Activated CD4-positive, alpha-beta T cell treated with anti-CD3 and anti-CD28 coated beads, Interleukin-2, amount 10 ng/mL, durations not matched to agents 7 days and 5 days (primary cell): ENCODE measurements around the gene ESRRB. TPM values are rescaled to one million over a fixed set of nuclear protein-coding genes. Genes with fewer than 3 reads are reported as not detected.
"Not testable (repeated sequence)": the region's sequence is repeated elsewhere in the genome, so short reads cannot be mapped to it uniquely, and the experiment has no call there.

Experiments used
- CTCF ChIA-PET: fragments of 350-600 bp; sonication (Branson Sonifier 250); formaldehyde crosslinking; loops from one replicate; lab custom pipeline; 2021; ENCODE audit warnings: antibody characterized with exemption; lab: Charles Lee
- POLR2A ChIA-PET: fragments of 350-600 bp; sonication (Branson Sonifier 250); formaldehyde crosslinking; loops from one replicate; lab custom pipeline; 2021; ENCODE audit warnings: antibody characterized with exemption; lab: Charles Lee
- DNase-seq: peaks from one replicate; pipeline ENCODE4 v3.0.0-alpha.2; 2020
- H3K27ac Mint-ChIP-seq: one replicate; pipeline ENCODE4 v1.8.0; 2021; ENCODE audit warnings: mild to moderate bottlenecking, moderate library complexity, mixed read lengths
- H3K27me3 Mint-ChIP-seq: one replicate; pipeline ENCODE4 v1.8.0; 2021; ENCODE audit warnings: mixed read lengths
- H3K36me3 Mint-ChIP-seq: one replicate; pipeline ENCODE4 v1.8.0; 2021; ENCODE audit warnings: low read depth, mixed read lengths
- H3K4me1 Mint-ChIP-seq: one replicate; pipeline ENCODE4 v1.8.0; 2021; ENCODE audit warnings: mixed read lengths
- H3K4me3 Mint-ChIP-seq: one replicate; pipeline ENCODE4 v1.8.0; 2021; ENCODE audit warnings: mild to moderate bottlenecking, moderate library complexity, mixed read lengths
- H3K9me3 Mint-ChIP-seq: one replicate; pipeline ENCODE4 v1.8.0; 2021; ENCODE audit warnings: mixed read lengths
- total RNA-seq, 2 experiments: library from RNA; stranded (reverse); gene quantifications; one replicate each; pipeline ENCODE4 v1.2.3, GENCODE V29; 2021

ESRRB gene
- total RNA-seq, 2 experiments from 2014 or later = 0.22 TPM; not detected in 1

- no peak for DNase-seq
- Mint-ChIP-seq H3K27ac (no peak overlapping the region), H3K4me1 (no peaks in the 10 kb centered on the region), H3K27me3 (peaks cover 21% of the 10 kb centered on the region), H3K36me3 (no peaks in the 10 kb centered on the region), H3K9me3 (no peaks in the 10 kb centered on the region), H3K4me3 (no peak overlapping the region)
- ChIA-PET CTCF (no interaction called here), POLR2A (no interaction called here)
Observed at GRCh38 chr14:76525106-76525821, 149.3 kb downstream of the ESRRB start.

DNA sequence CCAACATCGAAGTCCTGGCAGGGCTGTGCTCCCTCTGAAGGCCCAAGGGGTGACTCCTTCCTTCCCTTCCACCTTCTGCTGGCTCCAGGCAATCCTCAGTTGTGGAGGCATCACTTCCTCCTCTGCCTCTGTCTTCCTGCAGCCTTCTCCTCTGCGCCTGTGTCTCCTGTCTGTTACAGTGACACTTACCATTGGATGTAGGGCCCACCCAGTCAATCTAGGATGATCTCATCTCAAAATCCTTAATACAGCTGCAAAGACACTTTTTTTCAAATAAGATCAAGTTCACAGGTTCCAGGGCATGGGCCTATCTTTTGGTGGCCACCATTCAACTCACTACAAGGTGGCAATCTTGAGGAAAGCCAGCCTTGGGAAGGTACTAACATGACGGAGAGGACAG lies 155.1 kb downstream of the ESRRB start:
- Mint-ChIP-seq H3K36me3 (no peaks in the 10 kb centered on the region), H3K4me3 (no peak overlapping the region), H3K27ac (no peak overlapping the region), H3K4me1 (no peaks in the 10 kb centered on the region), H3K27me3 (peaks cover 2% of the 10 kb centered on the region), H3K9me3 (no peaks in the 10 kb centered on the region)
- no peak for DNase-seq
- ChIA-PET POLR2A (no interaction called here), CTCF (interaction anchor here (1.8 kb wide), 1 partner anchor 14 kb away, joined by 3 read pairs; no protein-coding TSS in a partner anchor)

DNA sequence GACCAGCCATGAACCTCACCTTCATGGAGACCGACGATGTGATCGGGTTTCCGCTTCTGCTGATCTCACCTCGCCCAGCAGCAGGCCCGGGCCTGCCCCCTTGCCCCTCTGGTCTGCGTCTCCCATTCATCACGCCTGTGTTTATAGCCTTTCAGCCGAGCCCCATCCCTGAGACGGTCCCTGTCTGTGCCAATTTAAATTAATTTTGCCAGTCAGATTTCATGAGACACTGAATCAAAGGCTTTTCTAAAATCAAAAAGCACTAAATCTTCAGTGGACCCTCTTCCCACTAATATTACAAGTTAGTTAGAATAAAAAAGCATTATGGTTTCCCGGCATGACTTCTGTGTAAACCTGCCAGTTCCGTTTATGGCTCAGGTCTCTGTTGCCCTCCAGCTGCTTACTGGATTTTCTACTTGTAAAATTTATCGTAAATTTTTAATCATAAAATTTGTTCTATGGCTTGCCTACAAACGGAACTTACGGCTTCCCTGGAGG lies 155.9 kb downstream of the ESRRB start:
- no peaks in the 10 kb centered on the region for H3K9me3 Mint-ChIP-seq
- CTCF ChIA-PET = interaction anchor here (1.8 kb wide), 1 partner anchor 13 kb away, joined by 3 read pairs; no protein-coding TSS in a partner anchor

DNA sequence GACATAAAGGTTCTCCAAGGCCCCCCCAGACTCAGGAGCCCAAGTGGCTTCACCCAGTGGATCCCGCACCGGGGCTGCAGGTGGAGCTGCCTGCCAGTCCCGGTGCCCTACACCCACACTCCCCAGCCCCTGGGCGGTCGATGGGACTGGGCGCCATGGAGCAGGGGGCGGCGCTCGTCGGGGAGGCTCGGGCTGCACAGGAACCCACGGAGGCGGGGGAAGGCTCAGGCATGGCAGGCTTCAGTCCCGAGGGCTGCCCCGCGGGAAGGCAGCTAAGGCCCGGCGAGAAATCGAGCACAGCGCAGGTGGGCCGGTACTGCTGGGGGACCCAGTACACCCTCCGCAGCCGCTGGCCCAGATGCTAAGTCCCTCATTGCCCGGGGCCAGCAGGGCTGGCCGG lies 160.7 kb downstream of the ESRRB start:
- DNase-seq, H3K36me3 Mint-ChIP-seq, H3K27me3 Mint-ChIP-seq, H3K4me3 Mint-ChIP-seq, H3K9me3 Mint-ChIP-seq, CTCF ChIA-PET, H3K27ac Mint-ChIP-seq, H3K4me1 Mint-ChIP-seq: not testable (repeated sequence)
- POLR2A ChIA-PET = interaction anchor here (0.6 kb wide), 1 partner anchor 23 kb away, joined by 3 read pairs; no protein-coding TSS in a partner anchor

More for the DNA sequence above, 155.9 kb downstream of the ESRRB start:
- Mint-ChIP-seq H3K27me3 (peaks cover 2% of the 10 kb centered on the region), H3K36me3 (no peaks in the 10 kb centered on the region), H3K4me1 (no peaks in the 10 kb centered on the region), H3K4me3 (no peak overlapping the region), H3K27ac (peak overlapping the region; percentile 19)
- POLR2A ChIA-PET = no interaction called here
- DNase-seq = no peak

DNA sequence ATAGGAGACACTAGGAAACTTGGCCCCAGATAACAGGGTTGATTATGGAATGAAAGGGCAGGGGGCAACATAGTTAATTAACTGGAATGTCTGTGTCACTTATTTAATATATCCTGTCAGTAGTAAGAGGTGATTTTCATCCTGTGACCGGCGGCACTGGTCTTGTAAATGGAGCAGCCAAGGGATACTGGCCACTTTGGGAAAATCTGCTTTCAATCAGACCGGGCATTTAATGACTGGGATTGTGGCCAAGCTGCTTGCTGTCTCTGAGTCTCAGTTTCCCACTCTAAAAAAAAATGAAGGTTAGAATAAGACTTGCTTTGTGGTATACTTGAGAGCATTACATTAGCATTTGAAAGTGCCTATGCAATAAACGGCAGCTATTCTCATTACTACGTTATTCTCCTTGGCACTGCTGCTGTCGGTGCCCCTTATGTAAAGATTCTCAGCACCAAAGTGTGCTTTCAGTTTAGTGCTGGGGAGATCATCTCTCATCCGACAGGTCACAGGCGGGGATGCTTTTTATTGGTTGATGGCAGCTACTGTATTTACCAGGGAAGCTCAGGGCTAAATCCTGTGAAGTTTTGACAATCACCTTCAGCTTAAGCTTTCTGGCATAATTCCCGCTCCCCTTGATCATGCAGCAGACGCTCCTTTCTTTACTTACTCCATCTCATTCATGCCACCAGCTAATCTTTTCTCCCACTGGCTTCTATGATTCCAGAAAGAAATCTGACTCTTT lies 162.1 kb downstream of the ESRRB start:
- H3K27ac Mint-ChIP-seq = no peak overlapping the region
- DNase-seq = no peak
- POLR2A ChIA-PET = no interaction called here
- CTCF ChIA-PET = interaction anchor here (0.6 kb wide), 1 partner anchor 90 kb away, joined by 3 read pairs; no protein-coding TSS in a partner anchor
- H3K36me3 Mint-ChIP-seq = no peaks in the 10 kb centered on the region
- peaks cover 9% of the 10 kb centered on the region for H3K27me3 Mint-ChIP-seq
- no peak overlapping the region for H3K4me3 Mint-ChIP-seq
- H3K4me1 Mint-ChIP-seq = no peaks in the 10 kb centered on the region
- no peaks in the 10 kb centered on the region for H3K9me3 Mint-ChIP-seq

- H3K4me1 Mint-ChIP-seq = no peaks in the 10 kb centered on the region
- CTCF ChIA-PET = interaction anchor here (0.6 kb wide), 1 partner anchor 91 kb away, joined by 3 read pairs; no protein-coding TSS in a partner anchor
- H3K27me3 Mint-ChIP-seq = peaks cover 9% of the 10 kb centered on the region
- H3K27ac Mint-ChIP-seq = no peak overlapping the region
- POLR2A ChIA-PET = no interaction called here
- no peak for DNase-seq
- no peaks in the 10 kb centered on the region for H3K9me3 Mint-ChIP-seq
- H3K4me3 Mint-ChIP-seq = no peak overlapping the region
- H3K36me3 Mint-ChIP-seq = no peaks in the 10 kb centered on the region
Observed at GRCh38 chr14:76538648-76539008, 162.7 kb downstream of the ESRRB start.

DNA sequence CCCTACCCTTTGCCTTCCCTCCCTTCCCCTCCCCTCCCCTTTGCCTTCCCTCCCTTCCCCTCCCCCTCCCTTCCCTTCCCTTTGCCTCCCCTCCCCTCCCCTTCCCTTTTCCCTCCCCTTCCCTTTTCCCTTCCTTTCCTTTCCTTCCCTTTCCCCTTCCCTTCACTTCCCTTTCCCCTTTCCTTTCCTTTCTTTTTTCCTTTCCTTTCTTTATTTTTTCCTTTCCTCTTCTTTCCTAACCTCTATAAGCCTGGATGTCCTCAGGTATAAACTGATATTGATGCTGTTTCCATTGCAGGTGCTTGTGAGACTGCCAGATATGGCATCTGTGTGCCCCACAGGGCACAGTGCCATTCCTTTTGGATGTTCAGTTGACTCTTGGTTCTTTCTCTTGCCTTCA lies 163.2 kb downstream of the ESRRB start:
- ChIA-PET CTCF (no interaction called here), POLR2A (no interaction called here)

DNA sequence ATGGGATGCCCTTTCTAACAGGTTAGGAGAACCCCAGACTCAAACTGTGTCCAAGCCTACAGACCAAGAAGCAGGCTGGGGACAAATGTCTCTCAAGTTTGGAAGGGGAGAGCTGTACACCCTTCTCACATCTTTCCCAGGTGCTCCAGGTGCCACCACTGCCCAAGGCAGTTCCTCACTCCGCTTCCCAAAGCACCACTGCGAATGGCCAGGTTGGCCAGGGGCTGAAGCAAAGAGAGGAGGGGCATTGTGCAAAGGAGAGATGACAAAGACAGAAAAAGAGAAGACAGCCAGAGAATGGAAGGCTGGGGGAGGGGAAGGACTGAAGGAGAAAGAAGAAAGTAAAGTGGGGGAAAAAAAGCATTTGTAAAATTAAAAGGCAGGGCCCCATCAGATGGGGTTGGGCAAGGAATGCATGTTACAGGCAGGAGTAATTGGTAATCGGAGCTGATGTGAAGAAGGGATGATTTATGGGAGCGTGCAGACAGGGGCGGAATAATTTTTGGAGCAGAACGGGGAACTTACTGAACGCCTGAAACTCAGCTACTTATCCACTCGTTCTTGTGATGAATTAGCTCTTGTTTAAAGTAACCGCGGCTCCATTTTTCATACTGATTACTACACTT lies 165.8 kb downstream of the ESRRB start:
- ChIA-PET POLR2A (no interaction called here), CTCF (no interaction called here)
- H3K27me3 Mint-ChIP-seq = peaks cover 9% of the 10 kb centered on the region
- H3K27ac Mint-ChIP-seq = no peak overlapping the region
- H3K4me3 Mint-ChIP-seq = no peak overlapping the region
- H3K36me3 Mint-ChIP-seq = no peaks in the 10 kb centered on the region
- H3K9me3 Mint-ChIP-seq = no peaks in the 10 kb centered on the region
- no peaks in the 10 kb centered on the region for H3K4me1 Mint-ChIP-seq
- DNase-seq = no peak

More for the DNA sequence above, 163.2 kb downstream of the ESRRB start:
- Mint-ChIP-seq H3K27ac (no peak overlapping the region), H3K4me3 (no peak overlapping the region), H3K36me3 (no peaks in the 10 kb centered on the region), H3K4me1 (no peaks in the 10 kb centered on the region), H3K9me3 (no peaks in the 10 kb centered on the region), H3K27me3 (peaks cover 9% of the 10 kb centered on the region)
- DNase-seq = no peak

DNA sequence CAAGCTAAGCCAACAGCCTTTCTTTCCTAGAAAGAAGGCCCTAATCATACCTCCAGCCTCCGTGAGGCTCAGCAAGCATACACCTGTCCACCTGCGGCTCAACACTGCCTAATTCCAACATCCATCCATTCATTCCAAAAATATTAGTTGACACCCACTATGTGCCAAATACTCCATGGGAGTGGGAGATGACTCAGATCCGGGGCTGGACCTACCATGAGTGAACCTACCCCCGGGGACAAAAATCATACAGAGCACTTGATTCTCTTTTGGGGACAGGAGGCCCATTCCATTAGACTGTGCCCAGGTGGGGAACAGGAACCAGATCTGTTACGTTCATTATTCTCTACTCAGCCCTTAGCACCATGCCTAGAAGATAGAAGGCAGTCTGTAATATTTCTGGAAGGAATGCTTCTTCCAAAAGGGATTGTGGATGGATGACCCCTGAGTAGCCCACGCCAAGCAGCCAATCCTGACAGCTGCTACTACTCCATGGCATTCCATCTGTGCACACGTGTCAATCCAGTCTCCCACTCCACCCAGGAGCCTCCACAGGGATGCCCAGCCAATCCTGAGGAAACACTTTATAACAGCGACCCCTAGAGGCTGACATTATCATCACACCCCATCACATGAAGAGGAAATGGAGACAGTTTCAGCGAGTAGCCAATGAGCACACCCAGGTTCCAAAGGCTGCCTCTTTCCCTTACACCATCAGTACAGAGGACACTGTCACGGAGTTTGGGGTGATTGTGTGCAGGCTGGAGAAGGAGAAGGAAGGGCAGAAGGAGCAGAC lies 170.7 kb downstream of the ESRRB start:
- H3K9me3 Mint-ChIP-seq = no peaks in the 10 kb centered on the region
- H3K4me3 Mint-ChIP-seq = no peak overlapping the region
- no peaks in the 10 kb centered on the region for H3K4me1 Mint-ChIP-seq
- H3K36me3 Mint-ChIP-seq = no peaks in the 10 kb centered on the region
- DNase-seq = peak; percentile 10
- ChIA-PET POLR2A (no interaction called here), CTCF (no interaction called here)
- peaks cover 3% of the 10 kb centered on the region for H3K27me3 Mint-ChIP-seq
- H3K27ac Mint-ChIP-seq = no peak overlapping the region

DNA sequence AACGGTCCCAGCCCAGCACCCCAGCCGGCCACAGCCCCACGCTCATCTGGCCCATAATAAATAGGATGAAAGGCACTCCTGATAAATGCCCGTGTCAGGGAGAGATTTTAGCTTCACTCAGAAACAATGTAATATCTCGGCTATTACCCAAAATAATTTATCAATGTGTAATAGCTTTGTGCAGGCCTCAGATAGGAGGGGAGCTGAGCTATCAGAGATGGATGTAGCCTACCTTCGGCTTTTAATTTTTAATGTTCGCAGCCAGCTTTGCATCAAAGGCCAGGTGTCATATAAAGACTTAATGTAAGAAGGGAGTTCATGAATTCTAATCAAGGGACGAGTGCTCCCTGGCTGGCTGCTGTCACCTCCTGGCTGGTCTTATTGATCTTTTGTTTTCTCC lies 171.9 kb downstream of the ESRRB start:
- ChIA-PET POLR2A (no interaction called here), CTCF (no interaction called here)
- no peak for DNase-seq
- H3K27ac Mint-ChIP-seq = no peak overlapping the region
- no peaks in the 10 kb centered on the region for H3K36me3 Mint-ChIP-seq
- no peak overlapping the region for H3K4me3 Mint-ChIP-seq
- no peaks in the 10 kb centered on the region for H3K27me3 Mint-ChIP-seq
- H3K4me1 Mint-ChIP-seq = no peaks in the 10 kb centered on the region
- H3K9me3 Mint-ChIP-seq = no peaks in the 10 kb centered on the region

DNA sequence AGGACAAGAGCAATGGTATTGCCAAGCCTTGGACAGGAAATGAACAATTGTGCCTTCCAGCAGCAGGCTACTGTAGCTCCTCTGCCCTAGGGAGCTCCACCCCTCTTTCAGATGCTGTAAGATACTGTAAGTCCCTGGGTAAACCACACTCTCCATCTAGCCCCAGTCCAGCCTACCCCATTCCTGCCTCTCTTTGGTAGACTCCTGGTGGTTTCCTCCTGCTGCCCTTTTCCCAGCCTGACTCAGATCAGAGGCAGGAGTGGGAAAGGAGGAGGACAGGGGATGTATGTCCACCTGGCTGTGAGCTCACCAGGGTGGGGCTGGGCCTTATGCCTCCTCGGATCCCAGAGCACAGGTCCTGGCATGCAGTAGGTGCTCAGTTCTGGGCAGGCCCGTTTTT lies 174.6 kb downstream of the ESRRB start:
- Mint-ChIP-seq H3K9me3 (no peaks in the 10 kb centered on the region), H3K4me1 (no peaks in the 10 kb centered on the region), H3K27me3 (no peaks in the 10 kb centered on the region), H3K27ac (no peak overlapping the region), H3K4me3 (no peak overlapping the region), H3K36me3 (no peaks in the 10 kb centered on the region)
- no peak for DNase-seq
- ChIA-PET CTCF (no interaction called here), POLR2A (no interaction called here)

DNA sequence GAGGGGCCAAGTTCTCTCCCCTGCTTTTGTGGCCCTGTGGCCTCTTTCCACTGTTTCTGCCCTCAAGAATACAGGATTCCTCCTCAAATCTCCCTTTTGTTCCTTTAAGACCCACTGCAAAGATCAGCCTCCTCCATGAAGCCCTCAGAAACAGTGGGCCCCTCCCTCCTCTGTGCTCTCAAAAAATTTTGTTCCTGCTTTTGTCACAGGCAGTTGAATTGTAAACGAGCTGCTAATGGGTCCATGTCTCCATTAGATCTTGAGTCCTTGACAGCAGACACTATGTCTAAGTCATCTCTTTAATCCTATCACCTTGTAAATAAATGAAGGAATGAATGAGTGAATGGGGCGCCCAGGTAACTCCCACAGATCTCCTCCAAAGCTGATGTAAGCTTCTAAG lies 175.2 kb downstream of the ESRRB start:
- ChIA-PET CTCF (no interaction called here), POLR2A (no interaction called here)
- Mint-ChIP-seq H3K9me3 (no peaks in the 10 kb centered on the region), H3K4me1 (no peaks in the 10 kb centered on the region), H3K27me3 (no peaks in the 10 kb centered on the region), H3K4me3 (no peak overlapping the region), H3K27ac (no peak overlapping the region), H3K36me3 (no peaks in the 10 kb centered on the region)
- DNase-seq = no peak
